ENCODE data around the gene TM4SF4.
A peak's percentile ranks its signal among the peaks of the same experiment; 100 is the strongest.

DNA sequence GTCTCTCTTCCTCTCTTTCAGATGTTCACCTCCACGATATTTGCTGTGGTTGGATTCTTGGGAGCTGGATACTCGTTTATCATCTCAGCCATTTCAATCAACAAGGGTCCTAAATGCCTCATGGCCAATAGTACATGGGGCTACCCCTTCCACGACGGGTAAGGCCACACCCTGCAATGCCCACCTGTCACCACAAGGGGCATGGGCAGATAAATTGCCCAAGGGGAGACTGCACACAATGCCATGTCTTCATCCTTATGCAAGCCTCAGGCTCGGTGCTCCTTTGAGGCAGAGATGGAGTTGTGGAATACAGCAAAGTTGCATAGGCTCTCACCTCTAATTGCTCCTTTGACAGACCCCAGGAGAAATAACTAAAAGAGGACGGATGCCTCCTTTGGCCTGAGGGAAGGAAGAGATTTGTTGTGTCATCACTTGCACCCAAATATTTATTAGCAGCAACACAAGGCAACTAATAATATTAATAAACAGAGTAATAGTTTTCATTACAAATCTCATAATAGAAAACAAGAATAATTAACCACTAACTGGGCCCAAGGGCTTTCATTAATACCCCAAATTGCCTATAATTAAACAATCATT, 13.2 kb downstream of the TM4SF4 start:
- no peak for TF ChIP-seq POLR2A (IDR thresholded peaks at IDR 0.05)
- peak in 1 of 6 experiments; percentile 25 for TF ChIP-seq CTCF (IDR thresholded peaks at IDR 0.05)
